Cardiac muscle cell (in vitro differentiated cells and primary cell): ENCODE results near the gene TTC9. TPM values are rescaled to one million over a fixed set of nuclear protein-coding genes. Genes with fewer than 3 reads are reported as not detected.

Source experiments
- DNase-seq, 2 donors: peaks; one replicate each; pipeline versions ENCODE4 v3.0.0 to v3.0.0-alpha.2; 2010 to 2017; ENCODE audit warnings: low read depth in 1 of 2, low spot score in 1 of 2
- H3K27ac ChIP-seq: fragments of 200-600 bp; sonication (generic); 2 replicates; pipeline ENCODE4 v1.5.1; 2016
- H3K27me3 ChIP-seq: fragments of 200-600 bp; sonication (generic); 2 replicates; pipeline ENCODE4 v1.6.0; 2016; ENCODE audit warnings: control low read depth
- H3K36me3 ChIP-seq: fragments of 200-600 bp; sonication (generic); 2 replicates; pipeline ENCODE4 v1.5.1; 2016; ENCODE audit warnings: control low read depth
- H3K4me1 ChIP-seq: fragments of 200-600 bp; sonication (generic); 2 replicates; pipeline ENCODE4 v1.8.1; 2017; ENCODE audit warnings: low read depth, mild to moderate bottlenecking, mixed run types
- H3K4me3 ChIP-seq: fragments of 200-600 bp; sonication (generic); 2 replicates; pipeline ENCODE4 v1.5.1; 2016; ENCODE audit warnings: mild to moderate bottlenecking
- H3K9me3 ChIP-seq: fragments of 200-600 bp; sonication (generic); 2 replicates; pipeline ENCODE4 v1.5.1; 2017; ENCODE audit warnings: low read depth, mild to moderate bottlenecking, control low read depth
- polyA plus RNA-seq: library from polyadenylated mRNA; unstranded; fragments of >200 nt; fragmentation: Nextera tagmentation; extraction: Ambion mirVana; gene quantifications from 2 replicates; pipeline ENCODE4 v1.2.1, GENCODE V29; 2016
- total RNA-seq: library from RNA; depleted of rRNA; stranded (reverse); fragments of >200 nt; gene quantifications from 2 replicates; pipeline ENCODE4 v1.2.3, GENCODE V29; 2016
- TF ChIP-seq, protein P1 (sequence below): IDR thresholded peaks from 2 replicates; pipeline ENCODE4 v1.5.1; 2012; ENCODE audit warnings: low read depth, mild to moderate bottlenecking, low read length

TTC9 gene
- total and polyA plus RNA-seq, 2 experiments from 2014 or later: 1.3 TPM

- Histone ChIP-seq H3K4me3 (no peak overlapping the region), H3K27me3 (no peaks in the 10 kb centered on the region), H3K9me3 (no peaks in the 10 kb centered on the region), H3K36me3 (no peaks in the 10 kb centered on the region), H3K27ac (no peak overlapping the region), H3K4me1 (peaks cover 3% of the 10 kb centered on the region)
- TF ChIP-seq, protein P1, sequence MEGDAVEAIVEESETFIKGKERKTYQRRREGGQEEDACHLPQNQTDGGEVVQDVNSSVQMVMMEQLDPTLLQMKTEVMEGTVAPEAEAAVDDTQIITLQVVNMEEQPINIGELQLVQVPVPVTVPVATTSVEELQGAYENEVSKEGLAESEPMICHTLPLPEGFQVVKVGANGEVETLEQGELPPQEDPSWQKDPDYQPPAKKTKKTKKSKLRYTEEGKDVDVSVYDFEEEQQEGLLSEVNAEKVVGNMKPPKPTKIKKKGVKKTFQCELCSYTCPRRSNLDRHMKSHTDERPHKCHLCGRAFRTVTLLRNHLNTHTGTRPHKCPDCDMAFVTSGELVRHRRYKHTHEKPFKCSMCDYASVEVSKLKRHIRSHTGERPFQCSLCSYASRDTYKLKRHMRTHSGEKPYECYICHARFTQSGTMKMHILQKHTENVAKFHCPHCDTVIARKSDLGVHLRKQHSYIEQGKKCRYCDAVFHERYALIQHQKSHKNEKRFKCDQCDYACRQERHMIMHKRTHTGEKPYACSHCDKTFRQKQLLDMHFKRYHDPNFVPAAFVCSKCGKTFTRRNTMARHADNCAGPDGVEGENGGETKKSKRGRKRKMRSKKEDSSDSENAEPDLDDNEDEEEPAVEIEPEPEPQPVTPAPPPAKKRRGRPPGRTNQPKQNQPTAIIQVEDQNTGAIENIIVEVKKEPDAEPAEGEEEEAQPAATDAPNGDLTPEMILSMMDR: no peak
- DNase-seq: no peak
These were observed 23.4 kb upstream of the TTC9 start for GRCh38 chr14:70618314-70618713.

- no peaks in the 10 kb centered on the region for H3K27me3 ChIP-seq
- TF ChIP-seq, protein P1: no peak
- no peak overlapping the region for H3K4me3 ChIP-seq
- no peaks in the 10 kb centered on the region for H3K9me3 ChIP-seq
- no peak for DNase-seq
- H3K36me3 ChIP-seq: no peaks in the 10 kb centered on the region
- peaks cover 3% of the 10 kb centered on the region for H3K4me1 ChIP-seq
- no peak overlapping the region for H3K27ac ChIP-seq
These were observed 22.0 kb upstream of the TTC9 start for GRCh38 chr14:70619708-70620107.

GRCh38 chr14:70622111-70622712 is 19.5 kb upstream of the TTC9 start:
- H3K4me1 ChIP-seq: peaks cover 3% of the 10 kb centered on the region
- H3K9me3 ChIP-seq: no peaks in the 10 kb centered on the region
- H3K27me3 ChIP-seq: no peaks in the 10 kb centered on the region
- no peaks in the 10 kb centered on the region for H3K36me3 ChIP-seq
- DNase-seq: peak; percentile 37 to 74
- TF ChIP-seq, protein P1: peak; percentile 74
- H3K4me3 ChIP-seq: no peak overlapping the region
- no peak overlapping the region for H3K27ac ChIP-seq

- no peak for DNase-seq
- H3K27ac ChIP-seq: no peak overlapping the region
- TF ChIP-seq, protein P1: no peak
- H3K36me3 ChIP-seq: no peaks in the 10 kb centered on the region
- no peaks in the 10 kb centered on the region for H3K9me3 ChIP-seq
- no peaks in the 10 kb centered on the region for H3K27me3 ChIP-seq
- peaks cover 3% of the 10 kb centered on the region for H3K4me1 ChIP-seq
- no peak overlapping the region for H3K4me3 ChIP-seq
These were observed 16.7 kb upstream of the TTC9 start for GRCh38 chr14:70624972-70625371.

GRCh38 chr14:70631948-70632347 is 9.8 kb upstream of the TTC9 start:
- TF ChIP-seq, protein P1: no peak
- Histone ChIP-seq H3K4me3 (no peak overlapping the region), H3K27ac (no peak overlapping the region), H3K27me3 (no peaks in the 10 kb centered on the region), H3K4me1 (no peaks in the 10 kb centered on the region), H3K9me3 (no peaks in the 10 kb centered on the region), H3K36me3 (no peaks in the 10 kb centered on the region)
- DNase-seq: no peak
